Measurements from ENCODE around the gene GRM2.

DNA sequence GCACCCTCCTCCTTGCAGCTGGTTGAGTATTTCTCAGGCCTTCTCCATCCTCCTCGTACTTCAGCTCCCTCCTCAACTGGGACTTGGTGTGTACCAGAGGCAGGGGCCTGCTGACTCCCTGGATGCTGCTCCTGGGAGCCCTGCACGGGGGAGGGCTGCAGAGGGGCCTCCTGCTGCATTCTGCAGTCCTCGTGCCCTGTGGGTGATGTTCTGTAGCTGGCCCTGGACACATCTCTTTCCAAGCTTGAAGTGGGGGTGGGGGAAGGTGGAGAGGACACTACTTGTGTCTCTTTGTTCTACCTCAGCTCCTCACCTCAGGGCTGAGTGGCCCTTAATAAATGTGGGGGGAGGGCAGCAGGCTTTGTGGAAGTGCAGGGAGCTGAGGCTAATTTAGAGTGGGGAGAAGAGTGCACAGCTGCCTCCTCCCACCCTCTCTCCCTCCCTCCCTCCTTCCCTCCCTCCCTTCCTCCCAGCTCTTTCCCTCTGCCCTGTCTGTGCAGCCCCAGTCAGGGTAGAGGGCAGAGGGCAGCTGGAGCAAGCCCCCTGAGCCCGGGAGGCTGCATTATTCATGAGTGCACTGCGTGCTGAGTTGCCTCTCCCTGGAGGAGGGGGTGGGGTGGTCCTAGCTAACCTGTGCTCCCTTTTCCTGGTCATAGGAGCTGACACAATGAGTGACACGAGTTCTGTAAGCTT is 3.7 kb upstream of the GRM2 start:
- TF ChIP-seq POLR2A (IDR thresholded peaks at IDR 0.05): no peak
- TF ChIP-seq, protein P1, sequence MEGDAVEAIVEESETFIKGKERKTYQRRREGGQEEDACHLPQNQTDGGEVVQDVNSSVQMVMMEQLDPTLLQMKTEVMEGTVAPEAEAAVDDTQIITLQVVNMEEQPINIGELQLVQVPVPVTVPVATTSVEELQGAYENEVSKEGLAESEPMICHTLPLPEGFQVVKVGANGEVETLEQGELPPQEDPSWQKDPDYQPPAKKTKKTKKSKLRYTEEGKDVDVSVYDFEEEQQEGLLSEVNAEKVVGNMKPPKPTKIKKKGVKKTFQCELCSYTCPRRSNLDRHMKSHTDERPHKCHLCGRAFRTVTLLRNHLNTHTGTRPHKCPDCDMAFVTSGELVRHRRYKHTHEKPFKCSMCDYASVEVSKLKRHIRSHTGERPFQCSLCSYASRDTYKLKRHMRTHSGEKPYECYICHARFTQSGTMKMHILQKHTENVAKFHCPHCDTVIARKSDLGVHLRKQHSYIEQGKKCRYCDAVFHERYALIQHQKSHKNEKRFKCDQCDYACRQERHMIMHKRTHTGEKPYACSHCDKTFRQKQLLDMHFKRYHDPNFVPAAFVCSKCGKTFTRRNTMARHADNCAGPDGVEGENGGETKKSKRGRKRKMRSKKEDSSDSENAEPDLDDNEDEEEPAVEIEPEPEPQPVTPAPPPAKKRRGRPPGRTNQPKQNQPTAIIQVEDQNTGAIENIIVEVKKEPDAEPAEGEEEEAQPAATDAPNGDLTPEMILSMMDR (IDR thresholded peaks at IDR 0.05): no peak

All from adrenal gland (tissue), 5 donors.